ENCODE results near the gene PPP2R5B.

- TF ChIP-seq EZH2 (IDR thresholded peaks at IDR 0.05; ENCODE audit: low read length, missing control alignments) = no peak
- TF ChIP-seq, protein P1, sequence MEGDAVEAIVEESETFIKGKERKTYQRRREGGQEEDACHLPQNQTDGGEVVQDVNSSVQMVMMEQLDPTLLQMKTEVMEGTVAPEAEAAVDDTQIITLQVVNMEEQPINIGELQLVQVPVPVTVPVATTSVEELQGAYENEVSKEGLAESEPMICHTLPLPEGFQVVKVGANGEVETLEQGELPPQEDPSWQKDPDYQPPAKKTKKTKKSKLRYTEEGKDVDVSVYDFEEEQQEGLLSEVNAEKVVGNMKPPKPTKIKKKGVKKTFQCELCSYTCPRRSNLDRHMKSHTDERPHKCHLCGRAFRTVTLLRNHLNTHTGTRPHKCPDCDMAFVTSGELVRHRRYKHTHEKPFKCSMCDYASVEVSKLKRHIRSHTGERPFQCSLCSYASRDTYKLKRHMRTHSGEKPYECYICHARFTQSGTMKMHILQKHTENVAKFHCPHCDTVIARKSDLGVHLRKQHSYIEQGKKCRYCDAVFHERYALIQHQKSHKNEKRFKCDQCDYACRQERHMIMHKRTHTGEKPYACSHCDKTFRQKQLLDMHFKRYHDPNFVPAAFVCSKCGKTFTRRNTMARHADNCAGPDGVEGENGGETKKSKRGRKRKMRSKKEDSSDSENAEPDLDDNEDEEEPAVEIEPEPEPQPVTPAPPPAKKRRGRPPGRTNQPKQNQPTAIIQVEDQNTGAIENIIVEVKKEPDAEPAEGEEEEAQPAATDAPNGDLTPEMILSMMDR (conservative IDR thresholded peaks at IDR 0.05 in 1 of 2, IDR thresholded peaks at IDR 0.05 in 1 of 2; ENCODE audit: low read depth in 1 of 2, low read length in 2 of 2) = no peak
Observed at GRCh38 chr11:64876835-64877341, 47.6 kb upstream of the PPP2R5B start.

All from fibroblast of lung (primary cell).